Measurements from ENCODE around the gene GMFB. TPM values are rescaled to one million over a fixed set of nuclear protein-coding genes. Genes with fewer than 3 reads are reported as not detected.
A peak's percentile ranks its signal among the peaks of the same experiment; 100 is the strongest.

The GMFB gene
- total and polyA plus RNA-seq, 9 of the 15 experiments (the other 6 are each of a cell fraction or from before 2014, with no cell fraction given) = 14.0 to 31.7 (median 20.5) TPM

GRCh38 chr14:54498579-54498978 is 9.8 kb upstream of the GMFB start:
- in situ Hi-C loops (cut with MboI) = no loop called here
- Histone ChIP-seq H3K27me3 (ENCODE audit: control insufficient read depth in 2 of 2, insufficient read depth in 2 of 2, low read length in 2 of 2) (no peaks in the 10 kb centered on the region), H3K9me3 (replicated peaks; ENCODE audit: control insufficient read depth, insufficient read depth, low read depth, low read length) (no peaks in the 10 kb centered on the region), H3K4me3 (no peak overlapping the region), H3K27ac (ENCODE audit: extremely low read depth, low read depth, low read length) (no peak overlapping the region), H3K79me2 (ENCODE audit: control insufficient read depth, insufficient read depth, low read length) (no peaks in the 10 kb centered on the region), H3K4me2 (ENCODE audit: insufficient read depth, low read length) (no peak overlapping the region), H3K9ac (ENCODE audit: insufficient read depth in 1 of 2, low read depth in 2 of 2, low read length in 2 of 2) (no peak overlapping the region), H3K4me1 (replicated peaks in 1 of 2; ENCODE audit: control insufficient read depth in 2 of 2, insufficient read depth in 2 of 2, low read length in 2 of 2) (peaks cover 3 to 12% of the 10 kb centered on the region in 2 experiments; a peak in 3 of 5 replicates), H3K9me1 (ENCODE audit: control insufficient read depth, insufficient read depth, low read length) (no peaks in the 10 kb centered on the region), H4K20me1 (replicated peaks; ENCODE audit: control insufficient read depth, insufficient read depth, low read length) (no peaks in the 10 kb centered on the region), H3K36me3 (ENCODE audit: control insufficient read depth, insufficient read depth, low read length) (no peaks in the 10 kb centered on the region), H2AFZ (ENCODE audit: low read depth, low read length) (peak overlapping the region; percentile 51)
- intact Hi-C loops (cut with micrococcal nuclease) = loop anchor here (10.0 kb wide), 1 partner anchor 134 kb away; no protein-coding TSS in a partner anchor
- FAIRE-seq (no peak), DNase-seq (ENCODE audit: extremely low read depth in 1 of 4, low spot score in 3 of 4) (no peak), ATAC-seq (no peak)
- BruUV-seq (replicated peaks) = no TSS peak
- ChIA-PET POLR2A (no interaction called here), CTCF (ENCODE audit: low intra/inter-chr PET ratio) (no interaction called here)
- WGBS (ENCODE audit: insufficient coverage, low coverage, missing lambda C conversion rate) = 63% methylated on average over 4 of the region's 7 CpGs
- TF ChIP-seq ZBTB11 (CRISPR knock-in tag; IDR thresholded peaks at IDR 0.05) (no peak), ZNF583 (CRISPR knock-in tag; IDR thresholded peaks at IDR 0.05) (no peak), MECOM (CRISPR knock-in tag; IDR thresholded peaks at IDR 0.05) (no peak), ZNF780A (CRISPR knock-in tag; IDR thresholded peaks at IDR 0.05) (no peak), POLR2AphosphoS5 (IDR thresholded peaks at IDR 0.05; ENCODE audit: control insufficient read depth, insufficient read depth, low read depth, low read length) (no peak), SETDB1 (IDR thresholded peaks at IDR 0.05; ENCODE audit: low read length) (no peak), ZNF589 (CRISPR knock-in tag; IDR thresholded peaks at IDR 0.05; ENCODE audit: low read depth) (no peak), YBX1 (IDR thresholded peaks at IDR 0.05) (no peak), FOXA1 (IDR thresholded peaks at IDR 0.05; ENCODE audit: borderline replicate concordance) (no peak), MED1 (CRISPR knock-in tag; IDR thresholded peaks at IDR 0.05; ENCODE audit: borderline replicate concordance) (no peak), IRF9 (tag; IDR thresholded peaks at IDR 0.05) (no peak), TEAD1 (CRISPR knock-in tag; IDR thresholded peaks at IDR 0.05) (no peak), POLR2B (IDR thresholded peaks at IDR 0.05; ENCODE audit: low read depth, partially characterized antibody) (no peak)
